GM12864 (cell line): Measurements from ENCODE around the gene BMF.

Experiments used
- DNase-seq: peaks from one replicate; pipeline ENCODE4 v3.0.0-alpha.2; 2011; ENCODE audit warnings: low read depth
- H3K4me3 ChIP-seq: 2 replicates; pipeline ENCODE4 v1.5.1; 2011; ENCODE audit warnings: mild to moderate bottlenecking, low read depth, low read length, control low read depth
- CTCF ChIP-seq: IDR thresholded peaks from 2 replicates; pipeline ENCODE4 v1.5.1; 2011; ENCODE audit warnings: low read depth, mild to moderate bottlenecking, moderate library complexity, low read length, control low read depth, inconsistent platforms; ENCODE audit errors: missing control alignments

BMF gene

GRCh38 chr15:40092256-40092978, 16.3 kb downstream of the BMF start:
- no peak overlapping the region for H3K4me3 ChIP-seq
- no peak for DNase-seq
- TF ChIP-seq CTCF = no peak

GRCh38 chr15:40091861-40092255, 16.8 kb downstream of the BMF start:
- H3K4me3 ChIP-seq = no peak overlapping the region
- TF ChIP-seq CTCF = no peak

GRCh38 chr15:40090774-40091455, 17.8 kb downstream of the BMF start:
- H3K4me3 ChIP-seq = no peak overlapping the region
- DNase-seq = no peak
- TF ChIP-seq CTCF = no peak

More at GRCh38 chr15:40091861-40092255, 16.8 kb downstream of the BMF start:
- no peak for DNase-seq

GRCh38 chr15:40088929-40089755, 19.5 kb downstream of the BMF start:
- DNase-seq = no peak
- no peak overlapping the region for H3K4me3 ChIP-seq

GRCh38 chr15:40087991-40088928, 20.4 kb downstream of the BMF start:
- no peak overlapping the region for H3K4me3 ChIP-seq
- TF ChIP-seq CTCF = no peak
- DNase-seq = no peak

More at GRCh38 chr15:40088929-40089755, 19.5 kb downstream of the BMF start:
- no peak for TF ChIP-seq CTCF
